ENCODE data around the gene BANF2. TPM values are rescaled to one million over a fixed set of nuclear protein-coding genes. Genes with fewer than 3 reads are reported as not detected.

The BANF2 gene
- total RNA-seq, 1 experiment from 2014 or later, result not detected

- Histone ChIP-seq H3K36me3 (ENCODE audit: control insufficient read depth in 1 of 2, insufficient read depth in 2 of 2, low read length in 2 of 2) (no peaks in the 10 kb centered on the region), H3K27ac (ENCODE audit: low read depth, low read length) (no peak overlapping the region), H3K9me2 (ENCODE audit: insufficient read depth) (no peaks in the 10 kb centered on the region), H4K20me1 (ENCODE audit: insufficient read depth) (no peaks in the 10 kb centered on the region), H2AFZ (ENCODE audit: low read depth, low read length, poor library complexity, severe bottlenecking) (no peak overlapping the region), H3K27me3 (ENCODE audit: insufficient read depth, low read length) (0 out of 2 replicates have a peak, but pooled peaks cover 3% of the 10 kb centered on the region), H3K9ac (ENCODE audit: low read length) (no peak overlapping the region), H3K79me2 (ENCODE audit: insufficient read depth, low read length) (no peaks in the 10 kb centered on the region), H3K4me2 (ENCODE audit: low read length) (no peak overlapping the region), H3K4me1 (ENCODE audit: control insufficient read depth in 1 of 2, insufficient read depth in 2 of 2, low read length in 2 of 2) (no peaks in the 10 kb centered on the region), H3K9me3 (ENCODE audit: control insufficient read depth in 1 of 2, insufficient read depth in 1 of 2, low read depth in 1 of 2, low read length in 2 of 2) (no peaks in the 10 kb centered on the region), H3K4me3 (replicated peaks in 1 of 2; ENCODE audit: low read depth in 1 of 2, low read length in 2 of 2) (no peak overlapping the region)
- no TSS peak for BruUV-seq (replicated peaks)
- POLR2A ChIA-PET, result no interaction called here
- RAD21 ChIA-PET (ENCODE audit: low non-redundant PET in 1 of 2, low total read pairs in 2 of 2, uncharacterized antibody in 2 of 2, unreplicated experiment in 2 of 2), result no interaction called here
- intact Hi-C loops (cut with micrococcal nuclease), result no loop called here
- TF ChIP-seq RAD21 (IDR thresholded peaks at IDR 0.05; ENCODE audit: low read depth) (no peak), EZH2phosphoT487 (IDR thresholded peaks at IDR 0.05; ENCODE audit: borderline replicate concordance) (no peak), CBX3 (IDR thresholded peaks at IDR 0.05; ENCODE audit: low read depth) (no peak), CEBPB (IDR thresholded peaks at IDR 0.05; ENCODE audit: low read depth) (no peak), SP1 (IDR thresholded peaks at IDR 0.05; ENCODE audit: low read depth) (no peak), ZBTB33 (IDR thresholded peaks at IDR 0.05; ENCODE audit: extremely low read depth, insufficient replicate concordance, low read length) (no peak), MAX (IDR thresholded peaks at IDR 0.05) (no peak), YY1 (IDR thresholded peaks at IDR 0.05; ENCODE audit: extremely low read depth, insufficient replicate concordance, low read depth, low read length) (no peak), SRF (IDR thresholded peaks at IDR 0.05; ENCODE audit: low read depth) (no peak), EZH2 (IDR thresholded peaks at IDR 0.05) (no peak), POLR2A (IDR thresholded peaks at IDR 0.05; ENCODE audit: borderline replicate concordance, extremely low read depth, insufficient read depth, insufficient read length) (no peak), SIN3A (IDR thresholded peaks at IDR 0.05; ENCODE audit: low read depth) (no peak), REST (IDR thresholded peaks at IDR 0.05; ENCODE audit: low read depth) (no peak), ZFX (IDR thresholded peaks at IDR 0.05) (no peak), FOSL1 (IDR thresholded peaks at IDR 0.05; ENCODE audit: low read depth) (no peak), CTCF (IDR thresholded peaks at IDR 0.05 in 2 of 3, conservative IDR thresholded peaks at IDR 0.05 in 1 of 3; ENCODE audit: borderline replicate concordance in 1 of 3, insufficient read depth in 1 of 3, low read depth in 2 of 3, low read length in 2 of 3) (no peak)
- no peak for DNase-seq (ENCODE audit: low read depth, low spot score)
- CTCF ChIA-PET, result no interaction called here
- no peak for ATAC-seq
Measured at GRCh38 chr20:17771206-17772004, 71.6 kb downstream of the BANF2 start.

All from HCT116 (cell line).